Mesendoderm (in vitro differentiated cells): ENCODE measurements around the gene RGS11.
"Not testable (repeated sequence)": the region's sequence is repeated elsewhere in the genome, so short reads cannot be mapped to it uniquely, and the experiment has no call there.

Source experiments
- DNase-seq: peaks from one replicate; pipeline ENCODE4 v3.0.0; 2013
- H2AK5ac ChIP-seq: 2 replicates; pipeline ENCODE4 v1.6.1; 2013; ENCODE audit warnings: low read length, inconsistent platforms
- H2BK120ac ChIP-seq: 2 replicates; pipeline ENCODE4 v1.6.1; 2013; ENCODE audit warnings: low read depth, mild to moderate bottlenecking, low read length, moderate library complexity, mixed read lengths
- H2BK15ac ChIP-seq: replicated peaks from 2 replicates; pipeline ENCODE4 v1.6.1; 2013; ENCODE audit warnings: low read depth, mild to moderate bottlenecking, moderate library complexity
- H2BK5ac ChIP-seq: 2 replicates; pipeline ENCODE4 v1.6.1; 2013; ENCODE audit warnings: low read length, inconsistent platforms
- H3K18ac ChIP-seq: 2 replicates; pipeline ENCODE4 v1.6.1; 2013; ENCODE audit warnings: mild to moderate bottlenecking, low read length, mixed read lengths
- H3K23ac ChIP-seq: one replicate; pipeline ENCODE4 v1.6.1; 2013; ENCODE audit warnings: low read length
- H3K27ac ChIP-seq: 2 replicates; pipeline ENCODE4 v1.5.1; 2013; ENCODE audit warnings: low read depth, mild to moderate bottlenecking, inconsistent platforms, low read length, moderate library complexity
- H3K27me3 ChIP-seq: 2 replicates; pipeline ENCODE4 v1.6.1; 2013; ENCODE audit warnings: low read length, control low read depth, mild to moderate bottlenecking, inconsistent platforms; ENCODE audit not compliant: insufficient read depth, poor library complexity
- H3K36me3 ChIP-seq: 2 replicates; pipeline ENCODE4 v1.6.1; 2013; ENCODE audit warnings: low read length, inconsistent platforms; ENCODE audit not compliant: control insufficient read depth, insufficient read depth
- H3K4ac ChIP-seq: one replicate; pipeline ENCODE4 v1.6.1; 2013; ENCODE audit warnings: low read depth, mild to moderate bottlenecking, low read length, moderate library complexity
- H3K4me1 ChIP-seq: 2 replicates; pipeline ENCODE4 v1.6.1; 2013; ENCODE audit warnings: low read depth, low read length, inconsistent platforms; ENCODE audit not compliant: control insufficient read depth
- H3K4me2 ChIP-seq: 2 replicates; pipeline ENCODE4 v1.6.1; 2013; ENCODE audit warnings: low read length
- H3K4me3 ChIP-seq: 2 replicates; pipeline ENCODE4 v1.5.1; 2013; ENCODE audit warnings: mild to moderate bottlenecking, low read length
- H3K56ac ChIP-seq: one replicate; pipeline ENCODE4 v1.6.1; 2013; ENCODE audit warnings: low read length
- H3K79me1 ChIP-seq: 2 replicates; pipeline ENCODE4 v1.6.1; 2013; ENCODE audit warnings: low read length, inconsistent platforms
- H3K79me2 ChIP-seq: 2 replicates; pipeline ENCODE4 v1.6.1; 2013; ENCODE audit warnings: mild to moderate bottlenecking, low read length; ENCODE audit not compliant: control insufficient read depth, insufficient read depth
- H3K9ac ChIP-seq: 2 replicates; pipeline ENCODE4 v1.6.1; 2013; ENCODE audit warnings: low read length, inconsistent platforms
- H4K5ac ChIP-seq: one replicate; pipeline ENCODE4 v1.6.1; 2013; ENCODE audit warnings: low read length
- H4K8ac ChIP-seq: one replicate; pipeline ENCODE4 v1.6.1; 2013; ENCODE audit warnings: low read depth, mild to moderate bottlenecking, control low read depth, low read length, moderate library complexity
- WGBS: extraction: QIAGEN DNeasy Blood & Tissue Kit; methylation state at CpG from one replicate; pipeline ENCODE4 v1.1.7; 2013; ENCODE audit warnings: low lambda C conversion rate, missing lambda C conversion rate; ENCODE audit not compliant: insufficient coverage; ENCODE audit errors: extremely low coverage; 5-methylcytosine and 5-hydroxymethylcytosine counted together

RGS11 gene

DNA sequence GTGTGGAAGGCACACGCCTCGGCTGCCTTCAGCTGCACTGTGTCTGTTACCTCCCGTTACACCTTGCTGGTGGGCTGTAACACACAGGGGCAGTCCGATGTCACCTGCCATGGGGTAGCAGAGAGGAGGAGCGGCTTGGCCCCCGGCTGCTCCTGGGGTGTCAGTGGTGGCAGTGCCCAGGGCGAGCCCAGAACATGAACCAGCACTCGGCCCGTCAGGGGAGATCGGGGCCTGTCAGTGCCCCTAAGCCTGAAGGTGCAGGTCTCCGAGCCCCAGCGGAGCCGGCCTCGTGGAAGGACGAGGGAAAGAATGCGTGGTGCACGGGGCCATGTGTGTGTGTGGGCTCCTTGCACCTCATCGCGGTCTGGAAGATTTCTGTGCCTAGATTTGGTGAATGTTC is 15.4 kb downstream of the RGS11 start:
- H3K18ac ChIP-seq = no peak overlapping the region
- no CpG with 5 or more reads among the region's 19 CpGs for WGBS
- no peak overlapping the region for H3K27ac ChIP-seq
- H4K8ac ChIP-seq = no peak overlapping the region
- no peak overlapping the region for H3K4me2 ChIP-seq
- no peak overlapping the region for H4K5ac ChIP-seq
- no peak for DNase-seq
- H3K36me3 ChIP-seq = peaks cover 5% of the 10 kb centered on the region
- no peak overlapping the region for H3K23ac ChIP-seq
- H2BK5ac ChIP-seq = no peak overlapping the region
- H3K4me1 ChIP-seq = no peaks in the 10 kb centered on the region
- H3K79me1 ChIP-seq = no peaks in the 10 kb centered on the region
- H3K4ac ChIP-seq = no peak overlapping the region
- no peaks in the 10 kb centered on the region for H3K79me2 ChIP-seq
- H2AK5ac ChIP-seq = no peak overlapping the region
- no peak overlapping the region for H3K9ac ChIP-seq
- no peaks in the 10 kb centered on the region for H3K27me3 ChIP-seq
- no peak overlapping the region for H2BK120ac ChIP-seq
- H2BK15ac ChIP-seq = no peak overlapping the region
- no peak overlapping the region for H3K56ac ChIP-seq
- H3K4me3 ChIP-seq = no peak overlapping the region

GRCh38 chr16:259814-260253 is 15.9 kb downstream of the RGS11 start:
- Histone ChIP-seq H3K36me3 (peaks cover 5% of the 10 kb centered on the region), H2BK5ac (no peak overlapping the region), H3K27me3 (no peaks in the 10 kb centered on the region), H3K4me3 (no peak overlapping the region), H4K8ac (no peak overlapping the region), H3K4ac (no peak overlapping the region), H3K9ac (no peak overlapping the region), H3K4me2 (no peak overlapping the region), H3K18ac (no peak overlapping the region), H2BK120ac (no peak overlapping the region), H3K27ac (no peak overlapping the region), H2AK5ac (no peak overlapping the region), H3K4me1 (no peaks in the 10 kb centered on the region), H3K79me1 (no peaks in the 10 kb centered on the region), H4K5ac (no peak overlapping the region), H3K23ac (no peak overlapping the region), H2BK15ac (no peak overlapping the region), H3K56ac (no peak overlapping the region), H3K79me2 (no peaks in the 10 kb centered on the region)
- WGBS = no CpG with 5 or more reads among the region's 13 CpGs
- no peak for DNase-seq

DNA sequence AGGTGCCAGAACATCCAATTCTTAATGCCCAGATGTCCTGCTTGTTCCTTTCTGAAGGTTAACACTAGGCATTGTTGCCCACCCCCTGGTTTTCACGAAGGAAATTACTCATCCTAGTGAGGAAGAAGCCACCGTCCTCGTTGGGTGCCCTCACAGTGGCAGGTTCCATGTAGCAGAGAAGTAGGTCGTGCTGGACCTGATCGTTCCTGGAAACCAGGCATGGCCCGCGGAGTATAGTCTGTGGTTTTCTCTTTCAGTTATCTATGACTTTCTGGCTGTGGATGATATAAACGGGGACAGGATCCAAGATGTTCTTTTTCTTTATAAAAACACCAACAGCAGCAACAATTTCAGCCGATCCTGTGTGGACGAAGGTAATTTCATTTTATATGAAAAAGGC is 16.5 kb downstream of the RGS11 start:
- H3K4me2 ChIP-seq = no peak overlapping the region
- DNase-seq = no peak
- H3K79me1 ChIP-seq = no peaks in the 10 kb centered on the region
- no peak overlapping the region for H3K23ac ChIP-seq
- H3K4me3 ChIP-seq = no peak overlapping the region
- H3K79me2 ChIP-seq = no peaks in the 10 kb centered on the region
- H3K4ac ChIP-seq = no peak overlapping the region
- H2AK5ac ChIP-seq = no peak overlapping the region
- H3K9ac ChIP-seq = no peak overlapping the region
- H4K5ac ChIP-seq = no peak overlapping the region
- H4K8ac ChIP-seq = no peak overlapping the region
- H3K27ac ChIP-seq = no peak overlapping the region
- WGBS = no CpG with 5 or more reads among the region's 10 CpGs
- H3K56ac ChIP-seq = no peak overlapping the region
- no peak overlapping the region for H2BK120ac ChIP-seq
- no peaks in the 10 kb centered on the region for H3K27me3 ChIP-seq
- H3K4me1 ChIP-seq = no peaks in the 10 kb centered on the region
- H3K36me3 ChIP-seq = peaks cover 5% of the 10 kb centered on the region
- H3K18ac ChIP-seq = no peak overlapping the region
- no peak overlapping the region for H2BK5ac ChIP-seq
- H2BK15ac ChIP-seq = no peak overlapping the region

GRCh38 chr16:258091-258490 is 17.7 kb downstream of the RGS11 start:
- not testable (repeated sequence) for H2AK5ac ChIP-seq, H4K8ac ChIP-seq, H3K4me2 ChIP-seq, H3K56ac ChIP-seq, H2BK5ac ChIP-seq, H3K36me3 ChIP-seq, H3K4ac ChIP-seq, H3K4me3 ChIP-seq, H3K23ac ChIP-seq, DNase-seq, H2BK120ac ChIP-seq, H4K5ac ChIP-seq, H3K9ac ChIP-seq, H3K4me1 ChIP-seq, H3K79me1 ChIP-seq, H2BK15ac ChIP-seq, H3K79me2 ChIP-seq, H3K27me3 ChIP-seq, H3K18ac ChIP-seq, H3K27ac ChIP-seq
- WGBS = no CpG with 5 or more reads among the region's 13 CpGs

DNA sequence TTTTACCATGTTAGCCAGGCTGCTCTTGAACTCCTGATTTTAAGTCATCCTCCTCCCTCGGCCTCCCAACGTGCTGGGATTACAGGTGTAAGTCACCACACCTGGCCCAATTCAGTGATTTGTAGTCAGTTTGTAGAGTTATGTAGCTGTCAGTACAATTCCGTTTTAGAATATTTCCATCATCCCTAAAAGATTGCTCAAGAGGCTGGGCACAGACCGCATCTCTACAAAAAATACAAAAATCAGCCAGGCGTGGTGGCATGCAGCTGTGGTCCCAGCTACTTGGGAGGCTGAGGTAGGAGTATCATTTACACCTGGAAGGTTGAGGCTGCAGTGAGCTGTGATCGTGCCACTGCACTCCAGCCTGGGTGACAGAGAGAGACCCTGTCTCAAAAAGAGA is 20.6 kb downstream of the RGS11 start:
- no peak overlapping the region for H4K5ac ChIP-seq
- no peaks in the 10 kb centered on the region for H3K79me1 ChIP-seq
- no peak overlapping the region for H3K27ac ChIP-seq
- peaks cover 5% of the 10 kb centered on the region for H3K36me3 ChIP-seq
- H3K79me2 ChIP-seq = no peaks in the 10 kb centered on the region
- H3K4me1 ChIP-seq = no peaks in the 10 kb centered on the region
- H3K23ac ChIP-seq = no peak overlapping the region
- H3K18ac ChIP-seq = no peak overlapping the region
- H2BK5ac ChIP-seq = no peak overlapping the region
- H3K4me2 ChIP-seq = no peak overlapping the region
- H3K27me3 ChIP-seq = no peaks in the 10 kb centered on the region
- no peak overlapping the region for H3K56ac ChIP-seq
- H2AK5ac ChIP-seq = no peak overlapping the region
- no peak overlapping the region for H2BK120ac ChIP-seq
- no peak overlapping the region for H2BK15ac ChIP-seq
- no peak overlapping the region for H4K8ac ChIP-seq
- H3K4me3 ChIP-seq = no peak overlapping the region
- no peak for DNase-seq
- no peak overlapping the region for H3K4ac ChIP-seq
- no peak overlapping the region for H3K9ac ChIP-seq
- no CpG with 5 or more reads among the region's 6 CpGs for WGBS

DNA sequence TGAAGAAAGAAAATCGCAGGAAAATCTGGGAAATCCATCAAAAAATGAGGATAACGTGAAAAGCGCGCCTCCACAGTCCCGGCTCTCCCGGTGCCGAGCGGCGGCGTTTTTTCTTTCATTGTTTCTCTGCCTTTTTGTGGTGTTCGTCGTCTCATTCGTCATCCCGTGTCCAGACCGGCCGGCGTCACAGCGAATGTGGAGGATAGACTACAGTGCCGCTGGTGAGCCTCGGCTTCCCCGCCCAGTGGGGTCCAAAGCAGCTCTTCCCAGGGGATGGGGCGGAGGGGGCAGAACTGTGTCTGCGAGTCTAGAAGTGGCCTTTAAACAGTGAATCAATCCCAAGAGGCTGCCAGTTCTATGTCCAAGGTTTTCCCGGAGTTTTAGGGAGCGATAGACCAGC is 21.3 kb downstream of the RGS11 start:
- no peak overlapping the region for H3K4ac ChIP-seq
- no peaks in the 10 kb centered on the region for H3K79me2 ChIP-seq

More for the DNA sequence above, 21.3 kb downstream of the RGS11 start:
- no peak for DNase-seq
- H3K4me1 ChIP-seq = no peaks in the 10 kb centered on the region
- peaks cover 3% of the 10 kb centered on the region for H3K36me3 ChIP-seq
- H3K18ac ChIP-seq = no peak overlapping the region
- no peak overlapping the region for H3K23ac ChIP-seq
- H3K9ac ChIP-seq = no peak overlapping the region
- H2BK5ac ChIP-seq = no peak overlapping the region
- H3K27me3 ChIP-seq = no peaks in the 10 kb centered on the region
- no peak overlapping the region for H4K5ac ChIP-seq
- no peak overlapping the region for H2AK5ac ChIP-seq
- H4K8ac ChIP-seq = no peak overlapping the region
- H3K27ac ChIP-seq = no peak overlapping the region
- H3K4me2 ChIP-seq = no peak overlapping the region
- H3K79me1 ChIP-seq = no peaks in the 10 kb centered on the region
- no CpG with 5 or more reads among the region's 25 CpGs for WGBS
- H2BK15ac ChIP-seq = no peak overlapping the region
- H2BK120ac ChIP-seq = no peak overlapping the region
- H3K56ac ChIP-seq = no peak overlapping the region
- H3K4me3 ChIP-seq = no peak overlapping the region
